Stimulated activated CD8-positive, alpha-beta memory T cell treated with anti-CD3 and anti-CD28 coated beads, Interleukin-2, amount 100 ng/mL, for 48 hours (primary cell): ENCODE measurements around the gene SLFN12L.
"Not testable (repeated sequence)": the region's sequence is repeated elsewhere in the genome, so short reads cannot be mapped to it uniquely, and the experiment has no call there.

ENCODE experiments used
- DNase-seq, 2 donors: peaks; one replicate each; pipeline ENCODE4 v3.0.0-alpha.2; 2020; ENCODE audit warnings: low read depth in 2 of 2

The SLFN12L gene

DNA sequence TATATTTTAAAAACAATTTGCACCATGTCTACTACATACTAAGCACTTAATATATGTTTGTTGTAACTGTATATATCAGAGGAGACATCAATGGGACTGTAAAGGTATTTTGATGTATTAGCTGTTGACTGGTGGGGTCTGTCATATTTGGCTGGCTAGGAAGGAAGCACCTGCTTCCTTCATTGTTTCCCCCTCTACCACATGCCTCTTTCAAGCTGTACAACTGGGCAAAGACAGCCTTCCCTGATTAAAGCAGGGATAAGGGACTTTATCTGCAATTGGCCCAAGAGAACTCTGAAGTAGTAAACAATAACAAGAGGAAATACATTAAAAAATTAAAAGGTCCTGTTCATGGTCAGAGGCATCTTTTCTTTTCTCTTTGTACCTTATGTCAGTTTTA is 5.5 kb upstream of the SLFN12L start:
- DNase-seq, result no peak

DNA sequence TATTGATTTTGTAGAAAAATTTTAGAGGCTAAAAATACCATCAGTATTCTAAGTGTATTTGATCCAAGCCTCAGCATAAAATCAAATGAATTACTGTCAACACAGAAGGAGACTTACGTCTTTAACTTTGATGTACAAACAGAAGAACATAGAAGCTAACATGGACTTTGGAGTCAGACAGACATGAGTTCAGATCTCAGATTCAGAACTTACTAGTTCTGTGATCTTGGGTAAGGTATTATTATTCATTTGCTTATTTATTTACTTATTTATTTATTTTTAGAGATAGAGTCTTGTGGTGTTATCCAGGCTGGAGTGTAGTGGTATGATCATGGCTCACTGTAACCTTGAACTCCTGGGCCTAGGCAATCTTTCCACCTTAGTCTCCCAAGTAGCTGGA is 4.0 kb upstream of the SLFN12L start:
- no peak for DNase-seq

DNA sequence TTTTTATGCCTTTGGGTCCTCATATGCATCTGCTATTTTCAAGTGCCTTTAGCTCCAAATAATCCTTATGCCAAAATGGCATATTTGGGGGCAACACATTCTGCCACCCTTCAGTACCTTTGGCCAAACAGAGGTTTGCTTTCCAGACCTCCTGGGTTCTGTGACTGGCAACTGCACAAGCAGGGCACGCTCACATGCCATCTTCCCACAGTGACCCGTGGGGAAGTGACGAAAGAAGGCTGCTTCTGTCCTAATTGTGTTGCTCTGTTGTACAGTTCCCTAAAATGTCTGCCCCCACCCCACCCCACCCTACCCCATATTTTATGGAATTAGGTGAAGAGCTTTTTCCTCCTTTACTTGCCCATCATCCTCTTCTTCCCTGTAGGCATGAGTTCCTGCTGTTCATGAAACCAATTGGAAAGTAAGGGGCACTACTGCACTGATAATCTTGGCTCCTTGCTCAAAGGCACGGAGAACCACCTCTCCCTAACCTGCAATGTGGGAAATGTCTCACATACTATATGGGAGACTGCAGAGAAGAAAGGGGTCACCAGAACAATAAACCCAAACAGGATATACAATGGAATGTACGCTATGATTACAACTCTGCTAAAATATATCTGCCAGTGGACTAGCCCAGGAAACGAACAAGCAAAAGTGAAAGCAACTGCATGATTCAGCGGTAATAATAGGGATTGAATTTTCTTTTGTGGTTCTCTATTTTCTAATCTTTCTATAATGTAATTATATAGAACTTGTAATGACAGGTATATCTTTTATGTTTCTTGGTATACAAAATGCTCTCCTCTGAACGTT is 3.3 kb upstream of the SLFN12L start:
- DNase-seq, result peak in 1 of 2 donors; percentile 31

DNA sequence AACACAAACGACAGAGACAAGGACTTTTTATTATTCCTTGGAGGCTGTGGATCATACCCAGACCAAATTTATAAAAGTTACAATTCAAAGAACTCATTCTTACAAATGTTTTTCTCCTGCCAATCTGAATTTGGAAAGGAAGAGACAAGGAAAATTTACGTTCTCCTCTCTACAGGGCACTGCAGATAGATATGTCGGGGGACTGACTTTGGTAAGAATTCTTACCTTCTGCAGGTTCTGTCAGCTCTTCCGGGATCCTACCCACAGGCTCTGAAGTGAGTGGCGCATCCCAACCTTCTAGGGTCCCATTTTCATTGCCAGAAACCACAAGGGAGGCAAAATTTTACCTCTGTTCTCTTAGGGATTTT is 2.2 kb upstream of the SLFN12L start:
- DNase-seq, result no peak

DNA sequence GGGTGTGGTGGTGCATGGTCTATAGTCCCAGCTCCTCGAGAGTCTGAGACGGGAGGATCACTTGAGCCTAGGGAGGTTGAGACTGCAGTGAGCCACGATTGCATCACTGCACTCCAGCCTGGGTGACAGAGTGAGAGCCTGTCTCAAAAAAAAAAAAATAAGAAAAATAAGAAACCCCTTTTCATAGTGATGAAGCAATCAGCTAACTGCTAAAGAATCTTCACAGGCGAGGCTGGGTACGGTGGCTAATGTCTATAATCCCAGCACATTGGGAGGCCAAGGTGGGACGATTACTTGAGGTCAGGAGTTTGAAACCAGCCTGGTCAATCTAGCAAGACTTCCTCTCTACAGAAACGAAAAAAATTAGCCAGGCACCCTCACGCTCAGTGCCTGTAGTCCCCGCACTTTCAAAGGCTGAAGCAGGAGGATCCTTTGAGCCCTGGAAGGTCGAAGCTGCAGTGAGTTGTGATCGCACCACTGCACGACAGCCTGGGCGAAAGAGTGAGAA is 760 bp downstream of the SLFN12L start:
- no peak for DNase-seq

DNA sequence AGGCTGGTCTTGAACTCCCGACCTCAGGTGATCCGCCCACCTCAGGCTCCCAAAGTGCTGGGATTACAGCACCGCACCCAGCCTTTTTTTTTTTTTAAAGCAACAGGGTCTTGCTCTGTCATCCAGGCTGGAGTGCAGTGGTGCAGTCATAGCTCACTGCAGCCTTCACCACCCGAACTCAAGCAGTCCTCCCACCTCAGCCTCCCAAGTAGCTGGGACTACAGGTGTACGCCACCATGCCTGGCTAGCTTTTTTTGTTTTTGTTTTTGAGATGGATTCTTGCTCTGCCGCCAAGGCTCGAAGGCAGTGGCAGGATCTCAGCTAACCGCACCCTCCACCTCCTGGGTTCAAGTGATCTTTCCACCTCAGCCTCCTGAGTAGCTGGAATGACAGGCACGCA is 2.1 kb downstream of the SLFN12L start:
- DNase-seq, result not testable (repeated sequence)

DNA sequence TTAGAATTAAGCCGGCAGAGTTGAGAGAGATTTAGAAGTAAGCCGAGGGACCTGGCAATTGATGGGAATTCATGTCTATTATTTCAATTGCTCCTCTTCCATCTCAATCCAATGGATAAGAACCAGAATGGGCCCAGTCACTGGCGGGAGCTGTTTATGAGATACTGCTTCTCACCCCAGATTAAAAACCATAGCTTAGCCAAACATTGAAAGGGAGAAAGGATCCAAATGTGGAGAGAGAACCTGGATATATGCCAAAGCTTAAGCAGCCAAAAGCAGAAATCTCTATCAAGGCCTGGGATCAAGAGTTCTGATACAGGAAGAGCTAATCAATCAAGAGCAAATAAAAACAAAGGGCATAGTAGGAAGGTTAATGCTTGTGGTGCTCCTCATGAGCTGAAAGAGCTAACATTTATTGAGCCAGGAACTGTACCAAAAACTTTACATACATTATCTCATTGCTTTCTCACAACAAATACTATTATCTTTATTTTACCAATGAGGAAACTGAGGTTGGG is 2.8 kb downstream of the SLFN12L start:
- no peak for DNase-seq

DNA sequence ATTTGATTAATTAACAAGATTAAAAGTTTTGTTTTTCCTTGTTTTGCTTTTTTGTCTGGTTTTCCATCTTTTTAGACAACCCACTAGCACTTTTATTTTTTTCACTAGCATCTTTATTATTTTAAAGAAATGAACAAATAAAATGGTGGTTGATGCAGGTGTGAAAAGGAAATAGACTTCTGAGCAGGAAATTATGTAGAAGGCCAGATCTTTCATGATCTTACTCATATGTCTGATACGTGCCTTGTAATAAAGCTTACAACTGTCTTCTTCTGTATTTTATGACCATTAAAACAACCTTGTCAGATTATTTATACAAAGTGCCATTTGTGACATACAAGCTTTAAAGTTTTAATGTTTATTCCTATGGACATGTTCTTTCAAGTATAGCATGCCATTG is 6.3 kb downstream of the SLFN12L start:
- no peak for DNase-seq

DNA sequence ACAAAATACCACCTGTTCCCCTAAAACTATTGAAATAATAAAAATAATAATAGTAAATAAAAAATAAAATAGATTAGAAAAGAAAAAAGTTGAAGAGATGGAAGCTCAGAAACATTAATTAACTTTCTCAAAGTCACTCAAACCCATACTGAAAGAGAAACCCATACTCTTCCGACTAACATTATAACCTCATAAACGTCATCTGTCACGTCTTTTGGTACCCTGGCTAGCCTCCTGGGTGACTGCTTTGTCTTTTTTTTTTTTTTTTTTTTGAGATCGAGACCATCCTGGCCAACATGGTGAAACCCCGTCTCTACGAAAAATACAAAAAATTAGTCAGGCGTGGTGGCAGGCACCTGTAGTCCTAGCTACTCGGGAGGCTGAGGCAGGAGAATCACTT is 7.6 kb downstream of the SLFN12L start:
- no peak for DNase-seq

DNA sequence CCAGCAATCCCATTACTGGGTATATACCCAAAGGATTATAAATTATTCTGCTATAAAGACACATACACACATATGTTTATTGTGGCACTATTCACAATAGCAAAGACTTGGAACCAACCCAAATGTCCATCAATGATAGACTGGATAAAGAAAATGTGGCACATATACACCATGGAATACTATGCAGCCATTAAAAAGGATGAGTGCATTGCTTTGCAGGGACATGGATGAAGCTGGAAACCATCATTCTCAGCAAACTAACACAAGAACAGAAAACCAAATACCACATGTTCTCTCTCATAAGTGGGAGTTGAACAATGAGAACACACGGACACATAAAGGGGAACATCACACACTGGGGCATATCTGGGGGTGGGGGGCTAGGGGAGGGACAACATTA is 8.2 kb downstream of the SLFN12L start:
- DNase-seq, result not testable (repeated sequence)

DNA sequence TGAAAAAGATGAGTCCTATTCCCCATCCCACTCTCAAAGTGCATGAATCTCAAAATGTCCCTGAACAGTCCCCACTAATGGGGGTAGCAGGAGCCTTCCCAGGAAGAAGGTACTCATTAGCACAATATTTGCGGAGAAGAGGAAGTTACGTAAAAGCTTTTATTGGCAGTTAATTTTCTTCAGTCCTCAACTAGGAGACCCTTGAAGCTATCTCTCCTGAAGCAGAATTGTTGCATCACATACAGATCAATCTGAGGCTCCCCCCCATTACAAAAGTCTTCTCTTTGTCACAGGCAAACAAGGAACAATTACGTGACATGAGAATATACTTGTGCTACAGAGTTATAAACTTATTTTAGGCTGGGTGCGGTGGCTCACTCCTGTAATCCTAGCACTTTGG is 14.2 kb downstream of the SLFN12L start:
- no peak for DNase-seq

DNA sequence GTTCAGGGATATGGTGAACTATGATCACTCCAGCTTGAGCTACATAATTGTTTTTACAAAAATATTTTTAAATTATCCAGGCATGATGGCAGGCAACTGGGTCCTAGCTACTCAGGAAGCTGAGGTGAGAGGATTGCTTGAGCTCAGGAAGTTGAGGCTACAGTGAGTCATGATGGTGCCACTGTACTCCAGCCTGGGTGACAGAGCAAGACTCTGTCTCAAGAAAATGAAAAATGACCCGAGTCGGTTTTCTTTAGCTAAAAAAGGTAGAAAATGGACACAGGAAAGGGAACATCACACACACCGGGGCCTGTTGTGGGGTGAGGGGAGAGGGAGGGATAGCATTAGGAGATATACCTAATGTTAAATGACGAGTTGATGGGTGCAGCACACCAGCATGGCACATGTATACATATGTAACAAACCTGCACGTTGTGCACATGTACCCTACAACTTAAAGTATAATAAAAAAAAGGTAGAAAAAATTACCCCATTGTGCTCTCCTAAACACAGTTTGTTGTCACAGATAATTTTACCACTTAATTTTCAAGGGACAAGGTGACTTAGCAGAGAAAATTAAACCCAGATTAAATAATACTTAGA is 15.7 kb downstream of the SLFN12L start:
- not testable (repeated sequence) for DNase-seq

DNA sequence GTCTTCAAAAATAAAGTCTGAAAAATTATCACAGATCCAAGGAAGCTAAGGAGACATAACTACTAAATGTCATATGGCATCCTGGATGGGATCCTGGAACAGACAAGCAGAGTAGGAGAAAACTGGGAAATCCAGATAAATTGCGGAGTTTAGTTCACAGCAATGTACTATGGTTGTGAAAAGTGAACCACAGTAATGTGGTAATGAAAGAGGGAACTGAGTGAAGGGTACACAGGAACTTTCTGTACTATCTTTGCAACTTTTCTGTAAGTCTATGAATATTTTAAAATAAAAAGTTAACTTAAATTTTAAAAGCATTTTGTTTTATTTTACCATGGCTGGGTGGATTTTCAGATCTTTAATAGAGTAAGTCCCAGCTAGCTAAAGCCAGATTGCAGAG is 16.3 kb downstream of the SLFN12L start:
- no peak for DNase-seq

DNA sequence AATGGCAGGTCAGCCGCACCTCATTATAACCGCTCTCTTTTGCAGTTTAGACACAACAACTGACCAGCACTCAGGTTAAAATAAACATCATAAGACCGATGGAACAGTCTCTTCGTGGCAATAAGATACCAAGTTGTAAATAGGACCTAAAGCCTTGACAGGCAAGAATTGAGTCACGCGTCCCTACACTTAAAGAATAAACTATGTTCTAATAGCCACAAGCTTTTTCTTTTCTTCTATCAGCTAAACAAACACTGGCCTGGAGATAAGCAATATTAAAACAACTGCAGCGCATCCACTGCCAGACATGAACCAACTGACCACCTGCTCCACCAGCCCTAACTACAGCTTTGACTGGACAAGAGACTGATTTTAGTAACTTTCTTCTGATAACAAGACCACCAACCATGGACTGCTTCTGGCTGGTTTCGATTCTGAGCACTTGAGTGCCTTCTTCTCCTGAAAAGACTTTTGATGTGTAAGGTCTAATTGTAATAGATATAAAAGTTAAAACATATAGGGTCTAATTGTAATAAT is 17.5 kb downstream of the SLFN12L start:
- no peak for DNase-seq

DNA sequence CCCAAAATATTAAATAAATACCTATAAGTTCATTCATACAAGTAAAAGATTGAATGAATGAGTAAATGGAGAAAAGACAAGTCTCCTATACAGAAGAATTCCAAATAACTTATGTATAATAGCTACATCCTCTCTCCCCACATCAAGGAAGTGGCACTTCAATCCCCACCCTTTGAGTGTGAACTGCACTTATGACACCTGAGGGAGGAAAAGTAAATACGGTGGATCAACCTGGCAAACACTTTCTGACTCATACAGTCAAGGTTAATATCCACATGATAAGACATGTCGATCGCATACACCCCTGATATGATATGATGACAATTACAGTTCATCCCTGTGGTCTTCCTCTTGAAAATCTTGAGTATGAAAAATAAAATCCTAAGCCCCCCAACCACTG is 18.0 kb downstream of the SLFN12L start:
- no peak for DNase-seq

DNA sequence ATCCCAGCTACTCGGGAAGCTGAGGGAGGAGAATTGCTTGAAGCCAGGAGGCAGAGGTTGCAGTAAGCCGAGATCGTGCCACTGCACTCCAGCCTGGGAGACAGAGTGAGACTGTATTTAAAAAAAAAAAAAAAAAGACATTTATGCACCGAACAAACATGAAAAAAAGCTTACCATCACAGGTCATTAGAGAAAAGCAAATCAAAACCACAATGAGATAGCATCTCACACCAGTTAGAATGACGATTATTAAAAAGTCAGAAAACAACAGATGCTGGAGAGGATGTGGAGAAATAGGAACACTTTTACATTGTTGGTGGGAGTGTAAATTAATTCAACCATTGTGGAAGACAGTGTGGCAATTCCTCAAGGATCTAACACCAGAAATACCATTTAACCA is 19.0 kb downstream of the SLFN12L start:
- not testable (repeated sequence) for DNase-seq

DNA sequence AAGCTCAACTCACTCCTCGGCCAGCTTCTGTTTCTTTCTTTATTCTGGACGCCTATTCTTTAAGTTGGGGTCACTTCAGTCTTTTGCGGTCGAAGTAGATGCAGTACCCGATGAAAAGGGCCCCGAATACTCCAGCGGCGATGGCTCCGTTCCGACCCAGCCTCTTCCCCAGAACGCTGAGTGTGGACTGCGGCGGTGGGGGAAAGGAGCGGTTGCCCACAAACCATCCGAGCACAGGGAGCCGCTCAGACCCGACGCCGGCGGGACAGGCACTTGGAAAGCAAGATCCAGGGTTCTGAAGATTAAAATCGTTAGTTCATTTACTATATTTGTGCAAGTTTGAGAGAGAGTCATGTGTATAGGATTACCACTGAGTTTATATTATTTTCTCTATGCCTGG is 22.5 kb downstream of the SLFN12L start:
- DNase-seq, result no peak

DNA sequence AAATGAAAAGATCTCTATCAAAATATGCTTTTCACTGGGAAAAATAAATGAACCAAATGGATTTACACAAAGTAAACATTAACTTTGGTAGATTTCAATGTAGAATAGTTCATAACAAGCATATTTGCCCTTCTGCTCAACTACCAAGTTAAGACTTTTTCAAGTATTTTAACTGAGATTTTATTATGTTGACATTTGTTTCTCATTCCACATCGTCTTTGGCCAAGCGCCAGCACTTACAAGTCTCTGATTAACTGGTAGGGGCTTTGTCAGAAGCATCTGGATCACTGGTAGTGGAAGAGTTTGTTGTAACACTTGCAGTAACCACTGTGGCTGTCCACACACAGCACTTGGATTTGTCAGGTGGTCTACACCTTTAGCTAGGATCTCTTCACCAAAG is 22.9 kb downstream of the SLFN12L start:
- no peak for DNase-seq

DNA sequence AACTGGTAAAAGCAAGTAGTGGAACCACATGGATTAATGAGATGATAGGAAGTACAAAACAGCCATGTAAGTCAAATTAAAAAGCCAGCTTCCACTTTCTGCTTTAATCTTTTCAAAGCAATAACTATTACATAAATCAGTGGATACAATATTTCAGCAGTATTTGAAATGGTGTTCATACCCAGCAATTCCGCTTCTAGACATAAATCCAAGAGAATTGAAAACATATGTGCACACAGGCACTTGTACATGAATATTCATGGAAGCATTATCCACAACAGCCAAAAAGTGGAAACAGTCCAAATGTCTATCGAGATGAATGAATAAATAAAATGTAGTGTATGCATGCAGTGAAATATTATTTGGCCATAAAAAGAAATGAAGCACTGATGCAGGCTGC is 27.4 kb downstream of the SLFN12L start:
- DNase-seq, result no peak

DNA sequence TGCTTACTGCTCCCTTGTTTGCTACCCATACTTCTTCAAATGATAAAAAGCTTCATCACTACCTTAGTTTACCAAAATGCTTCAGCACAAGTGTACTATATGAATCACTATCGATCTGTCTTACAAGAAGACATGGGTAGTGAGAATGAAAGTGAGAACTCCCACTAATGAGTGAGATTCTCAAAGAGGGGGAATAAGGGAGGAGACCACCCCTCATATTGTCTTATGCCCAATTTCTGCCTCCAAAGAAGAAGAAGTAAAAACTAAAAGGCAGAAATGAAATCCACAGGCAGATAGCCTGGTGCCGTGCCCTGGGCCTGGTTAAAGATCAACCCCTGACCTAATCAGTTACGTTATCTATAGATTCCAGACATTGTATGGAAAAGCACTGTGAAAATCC is 29.8 kb downstream of the SLFN12L start:
- not testable (repeated sequence) for DNase-seq

DNA sequence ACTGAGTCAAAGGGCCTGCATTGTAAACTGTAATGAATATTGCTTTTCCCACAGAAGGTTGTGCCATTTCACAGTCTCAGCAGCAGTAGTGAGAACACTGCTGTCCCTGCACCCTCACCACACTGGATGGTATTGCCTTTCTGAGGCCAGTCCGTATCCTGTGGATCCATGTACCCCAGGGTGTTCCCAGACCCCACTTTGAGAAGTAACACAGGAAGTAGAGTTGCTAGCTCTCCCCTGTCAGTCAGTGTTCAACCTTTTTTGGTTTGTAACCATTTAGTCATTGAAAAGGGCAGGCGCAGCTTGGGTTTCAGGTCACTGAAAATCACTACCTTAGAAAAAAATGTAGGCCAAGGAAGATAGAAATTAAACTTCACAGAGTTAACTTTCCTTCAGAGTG is 37.9 kb downstream of the SLFN12L start:
- no peak for DNase-seq

DNA sequence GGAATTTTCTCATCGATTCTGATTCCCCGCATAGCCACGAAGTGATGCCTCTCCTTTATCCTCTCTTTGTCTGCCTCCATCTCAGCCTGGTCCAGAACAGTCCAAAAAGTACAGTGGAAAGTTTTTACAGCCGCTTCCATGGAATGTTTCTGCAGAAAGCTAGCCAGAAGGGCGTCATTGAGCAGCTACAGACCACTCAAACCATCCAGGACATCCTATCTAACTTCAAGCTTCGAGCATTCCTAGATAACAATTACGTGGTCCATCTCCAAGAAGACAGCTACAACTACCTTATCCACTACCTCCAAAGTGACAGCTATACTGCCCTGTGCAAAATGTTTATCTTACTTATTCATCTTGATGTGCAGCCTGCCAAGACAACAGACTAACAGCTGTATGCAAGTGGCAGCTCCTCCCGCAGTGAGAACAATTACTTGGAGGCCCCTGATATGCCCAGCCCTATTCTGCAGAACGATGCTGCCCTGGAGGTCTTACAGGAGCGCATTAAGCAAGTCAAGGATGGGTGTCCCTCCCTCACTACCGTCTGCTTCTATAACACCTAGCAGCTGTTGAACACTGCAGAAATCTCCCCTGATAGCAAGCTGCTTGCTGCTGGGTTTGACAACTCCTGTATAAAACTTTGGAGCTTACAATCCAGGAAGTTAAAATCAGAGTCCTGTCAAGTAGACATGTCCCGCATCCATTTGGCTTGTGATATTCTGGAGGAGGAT is 38.9 kb downstream of the SLFN12L start:
- DNase-seq, result no peak
